GM12864 (cell line): Measurements from ENCODE around the gene C19orf12.

Experiments
- DNase-seq: peaks from one replicate; pipeline ENCODE4 v3.0.0-alpha.2; 2011; ENCODE audit warnings: low read depth
- H3K4me3 ChIP-seq: 2 replicates; pipeline ENCODE4 v1.5.1; 2011; ENCODE audit warnings: mild to moderate bottlenecking, low read depth, low read length, control low read depth
- TF ChIP-seq, protein P1 (sequence below): IDR thresholded peaks from 2 replicates; pipeline ENCODE4 v1.5.1; 2011; ENCODE audit warnings: low read depth, mild to moderate bottlenecking, moderate library complexity, low read length, control low read depth, inconsistent platforms; ENCODE audit errors: missing control alignments

Gene C19orf12

DNA sequence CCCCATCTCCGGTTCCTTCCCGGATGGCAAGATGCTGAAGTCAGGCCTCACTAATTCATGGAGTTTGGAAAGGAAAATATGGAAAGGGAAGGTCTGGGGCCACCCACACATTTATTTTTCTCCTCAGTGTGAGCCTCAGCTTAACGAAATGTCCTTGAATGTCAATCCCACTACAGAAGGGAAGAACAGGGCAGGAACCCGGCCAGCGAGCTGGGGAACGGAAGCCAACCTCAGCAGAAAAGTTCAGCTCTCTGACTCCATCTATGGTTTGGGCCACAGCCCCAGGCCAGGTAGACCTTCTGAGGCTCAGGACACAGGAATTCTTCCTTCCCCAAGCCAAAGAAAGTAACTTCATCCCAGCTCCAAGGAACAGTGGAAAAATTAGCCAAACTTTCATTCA, 8.4 kb downstream of the C19orf12 start:
- DNase-seq = no peak
- no peak overlapping the region for H3K4me3 ChIP-seq
- TF ChIP-seq, protein P1, sequence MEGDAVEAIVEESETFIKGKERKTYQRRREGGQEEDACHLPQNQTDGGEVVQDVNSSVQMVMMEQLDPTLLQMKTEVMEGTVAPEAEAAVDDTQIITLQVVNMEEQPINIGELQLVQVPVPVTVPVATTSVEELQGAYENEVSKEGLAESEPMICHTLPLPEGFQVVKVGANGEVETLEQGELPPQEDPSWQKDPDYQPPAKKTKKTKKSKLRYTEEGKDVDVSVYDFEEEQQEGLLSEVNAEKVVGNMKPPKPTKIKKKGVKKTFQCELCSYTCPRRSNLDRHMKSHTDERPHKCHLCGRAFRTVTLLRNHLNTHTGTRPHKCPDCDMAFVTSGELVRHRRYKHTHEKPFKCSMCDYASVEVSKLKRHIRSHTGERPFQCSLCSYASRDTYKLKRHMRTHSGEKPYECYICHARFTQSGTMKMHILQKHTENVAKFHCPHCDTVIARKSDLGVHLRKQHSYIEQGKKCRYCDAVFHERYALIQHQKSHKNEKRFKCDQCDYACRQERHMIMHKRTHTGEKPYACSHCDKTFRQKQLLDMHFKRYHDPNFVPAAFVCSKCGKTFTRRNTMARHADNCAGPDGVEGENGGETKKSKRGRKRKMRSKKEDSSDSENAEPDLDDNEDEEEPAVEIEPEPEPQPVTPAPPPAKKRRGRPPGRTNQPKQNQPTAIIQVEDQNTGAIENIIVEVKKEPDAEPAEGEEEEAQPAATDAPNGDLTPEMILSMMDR = no peak

DNA sequence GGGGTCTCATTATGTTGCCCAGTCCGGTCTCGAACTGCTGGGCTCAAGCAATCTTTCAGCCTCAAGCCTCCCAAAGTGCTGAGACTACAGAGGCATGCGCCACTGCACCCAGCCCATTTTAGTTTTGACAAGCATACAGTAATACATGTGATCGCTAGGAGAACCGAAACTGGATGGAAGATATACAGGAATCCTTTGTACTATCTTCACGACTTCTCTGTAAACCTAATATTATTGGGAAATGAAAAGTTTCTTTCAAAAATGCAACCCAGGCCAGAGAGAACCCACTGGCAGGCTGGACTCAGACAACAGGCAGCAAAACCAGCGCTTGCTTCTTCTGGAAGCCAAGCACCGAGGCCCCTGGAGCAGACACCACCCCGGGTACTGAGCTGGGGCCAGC, 9.4 kb downstream of the C19orf12 start:
- no peak for DNase-seq
- H3K4me3 ChIP-seq = no peak overlapping the region
- TF ChIP-seq, protein P1 = no peak

DNA sequence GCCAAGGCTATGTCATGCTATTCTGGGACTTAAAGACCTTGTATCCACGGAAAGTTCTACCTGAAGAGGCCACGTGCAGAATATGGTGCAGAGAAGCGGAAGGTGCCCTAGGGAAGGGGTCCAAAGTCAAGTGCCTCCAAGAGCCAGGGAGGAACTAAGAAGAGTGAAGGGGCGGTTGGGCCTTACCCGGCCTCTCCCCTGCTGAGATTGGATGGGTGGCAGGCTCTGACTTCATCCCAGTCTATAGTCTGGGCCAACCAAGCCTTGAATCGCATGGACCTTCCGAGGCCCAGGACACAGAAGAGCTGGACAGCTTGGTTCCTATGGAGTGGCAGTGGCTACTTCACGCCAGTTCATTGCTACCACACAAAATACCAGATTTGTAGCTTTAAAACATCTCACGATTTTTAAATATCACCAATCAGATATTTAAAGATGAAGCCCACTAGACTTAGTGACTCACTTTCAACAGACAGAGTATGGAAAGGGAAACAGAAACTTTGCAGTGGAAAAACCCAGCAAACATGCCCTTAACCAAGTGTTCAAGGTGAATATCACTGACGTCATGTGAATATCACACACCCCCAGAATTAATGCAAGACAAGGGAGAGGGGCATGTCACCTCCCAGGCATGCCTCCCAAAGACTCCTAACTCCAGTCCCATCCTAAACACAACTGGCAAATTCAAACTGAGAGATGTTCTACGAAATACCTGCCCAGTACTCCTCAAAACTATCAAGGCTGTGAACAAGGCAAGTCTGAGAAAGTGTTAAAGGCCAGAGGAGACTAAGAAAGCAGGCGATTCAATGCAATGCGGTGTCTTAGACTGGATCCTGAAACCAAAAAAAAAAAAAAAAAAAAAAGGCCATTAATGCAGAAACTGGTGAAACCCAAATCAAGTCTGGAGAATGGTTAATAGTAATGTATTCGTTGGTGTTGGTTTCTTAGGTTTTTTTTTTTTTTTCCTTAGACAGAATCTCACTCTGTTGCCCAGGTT, 10.2 kb downstream of the C19orf12 start:
- TF ChIP-seq, protein P1 = no peak
- no peak overlapping the region for H3K4me3 ChIP-seq
- no peak for DNase-seq

DNA sequence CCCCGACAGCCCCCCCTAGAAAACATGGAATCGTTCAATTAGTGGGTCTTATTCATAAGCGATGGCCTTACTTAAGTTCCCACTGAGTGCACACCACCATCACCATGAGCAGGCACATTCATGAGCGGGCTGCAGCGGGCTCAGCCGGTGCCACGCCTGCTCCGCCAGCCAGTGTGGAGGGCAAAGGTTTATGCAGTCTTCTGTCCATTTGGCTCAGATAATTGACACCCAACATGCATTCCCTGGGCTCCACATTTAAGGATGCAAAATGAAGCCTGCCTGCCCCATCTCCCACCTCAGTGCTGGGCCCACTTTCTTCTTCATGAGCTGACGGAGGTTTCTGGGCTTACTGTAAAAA, 12.1 kb downstream of the C19orf12 start:
- TF ChIP-seq, protein P1 = no peak
- no peak overlapping the region for H3K4me3 ChIP-seq
- DNase-seq = no peak

DNA sequence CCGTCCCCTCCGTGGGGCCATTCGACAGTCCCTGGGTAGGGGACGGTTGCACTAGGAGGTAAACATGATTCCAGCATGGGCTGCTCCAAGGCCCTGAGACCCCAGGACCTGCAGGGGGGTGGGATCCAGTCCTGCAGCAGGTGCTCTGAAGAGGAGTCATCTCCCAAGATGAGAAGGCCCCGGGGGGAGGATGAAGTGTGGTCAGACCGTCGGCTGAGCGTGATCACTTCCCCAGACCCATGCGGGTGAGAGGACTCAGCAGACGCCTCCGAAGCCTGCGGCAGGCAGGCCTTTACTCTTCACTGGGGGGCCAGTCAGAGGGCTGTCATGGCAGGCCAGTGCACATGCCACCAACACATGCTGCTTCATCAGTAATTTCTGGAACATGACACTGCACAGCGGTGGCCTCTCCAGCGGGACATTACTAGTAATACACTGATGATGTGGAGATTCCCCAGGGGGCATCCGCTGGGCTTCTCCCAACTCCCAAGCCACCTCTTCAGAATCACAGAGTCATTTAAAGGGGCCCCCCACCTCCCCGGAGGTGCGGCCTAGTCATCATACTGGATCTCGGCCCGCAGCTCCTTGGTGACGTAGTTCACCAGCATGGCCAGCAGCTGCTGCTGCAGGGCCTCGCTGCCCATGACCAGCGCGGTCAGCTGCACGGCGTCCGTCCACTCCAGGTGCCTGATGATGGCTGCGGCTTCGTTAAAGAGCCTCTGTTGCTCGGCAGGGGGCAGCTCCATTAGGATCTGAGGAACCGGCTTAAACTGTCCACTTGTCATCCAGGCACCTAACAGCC, 12.7 kb downstream of the C19orf12 start:
- H3K4me3 ChIP-seq = no peak overlapping the region
- no peak for DNase-seq
- TF ChIP-seq, protein P1 = no peak

DNA sequence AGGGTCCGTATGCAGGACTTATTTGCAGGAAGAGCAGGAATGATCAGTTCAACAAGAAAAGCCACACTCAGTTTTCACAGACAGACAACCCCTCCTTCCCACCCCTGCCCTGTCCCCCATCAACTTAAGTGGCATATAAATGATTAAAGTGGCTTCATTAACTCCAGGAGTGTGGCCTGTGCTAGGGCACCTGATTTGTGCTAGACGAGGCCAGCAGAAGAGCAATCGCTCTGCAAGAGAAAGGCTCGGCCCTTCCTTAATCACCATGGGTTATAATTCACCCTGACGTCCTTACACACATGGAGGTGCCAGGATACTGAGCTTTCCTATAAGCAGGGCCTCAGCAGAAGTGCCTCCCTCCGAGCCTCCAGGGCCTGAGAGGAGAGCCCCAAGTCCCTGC, 14.6 kb downstream of the C19orf12 start:
- TF ChIP-seq, protein P1 = no peak
- no peak for DNase-seq
- H3K4me3 ChIP-seq = no peak overlapping the region
